ENCODE data around the gene OR2V2.

The OR2V2 gene

GRCh38 chr5:181186022-181186421 is 38.6 kb downstream of the OR2V2 start:
- Histone ChIP-seq H3K27ac (no peak overlapping the region), H3K4me3 (no peak overlapping the region)

GRCh38 chr5:181186986-181187499 is 39.7 kb downstream of the OR2V2 start:
- Histone ChIP-seq H3K4me3 (no peak overlapping the region), H3K27ac (peak overlapping the region in 1 of 21 experiments; percentile 12)

- peak overlapping the region in 4 of 7 experiments; percentile 60 to 78 (median 70) for H3K4me3 ChIP-seq
- H3K27ac ChIP-seq: peak overlapping the region in 4 of 21 experiments; percentile 1 to 73 (median 17)
Measured at GRCh38 chr5:181187500-181188213, 40.3 kb downstream of the OR2V2 start.

- peak overlapping the region in 18 of 21 experiments; percentile 6 to 95 (median 62) for H3K27ac ChIP-seq
- H3K4me3 ChIP-seq: peak overlapping the region; percentile 60 to 78 (median 71)
Measured at GRCh38 chr5:181188700-181189362, 41.4 kb downstream of the OR2V2 start.

GRCh38 chr5:181189363-181189961 is 42.1 kb downstream of the OR2V2 start:
- Histone ChIP-seq H3K4me3 (peak overlapping the region; percentile 60 to 78 (median 71)), H3K27ac (peak overlapping the region in 17 of 21 experiments; percentile 18 to 95 (median 69))

GRCh38 chr5:181189962-181190710 is 42.8 kb downstream of the OR2V2 start:
- H3K27ac ChIP-seq: peak overlapping the region in 18 of 21 experiments; percentile 37 to 95 (median 86)
- peak overlapping the region; percentile 60 to 78 (median 71) for H3K4me3 ChIP-seq

GRCh38 chr5:181190711-181191525 is 43.5 kb downstream of the OR2V2 start:
- Histone ChIP-seq H3K27ac (peak overlapping the region in 20 of 21 experiments; percentile 72 to 95 (median 90)), H3K4me3 (peak overlapping the region; percentile 60 to 78 (median 71))

- H3K4me3 ChIP-seq: peak overlapping the region; percentile 60 to 78 (median 71)
- H3K27ac ChIP-seq: peak overlapping the region in 20 of 21 experiments; percentile 78 to 95 (median 90)
Measured at GRCh38 chr5:181191526-181192336, 44.3 kb downstream of the OR2V2 start.

- peak overlapping the region; percentile 60 to 78 (median 71) for H3K4me3 ChIP-seq
Measured at GRCh38 chr5:181192337-181193046, 45.1 kb downstream of the OR2V2 start.

GRCh38 chr5:181193656-181194055 is 46.3 kb downstream of the OR2V2 start:
- Histone ChIP-seq H3K27ac (peak overlapping the region in 1 of 21 experiments; percentile 26), H3K4me3 (no peak overlapping the region)

More at GRCh38 chr5:181192337-181193046, 45.1 kb downstream of the OR2V2 start:
- H3K27ac ChIP-seq: peak overlapping the region in 20 of 21 experiments; percentile 78 to 95 (median 90)

- H3K27ac ChIP-seq: peak overlapping the region in 1 of 21 experiments; percentile 29
- H3K4me3 ChIP-seq: no peak overlapping the region
Measured at GRCh38 chr5:181194489-181195248, 47.3 kb downstream of the OR2V2 start.

GRCh38 chr5:181195249-181195761 is 47.9 kb downstream of the OR2V2 start:
- H3K27ac ChIP-seq: no peak overlapping the region
- no peak overlapping the region for H3K4me3 ChIP-seq

GRCh38 chr5:181197326-181197951 is 50.1 kb downstream of the OR2V2 start:
- H3K4me3 ChIP-seq: no peak overlapping the region
- no peak overlapping the region for H3K27ac ChIP-seq

GRCh38 chr5:181198106-181198685 is 50.8 kb downstream of the OR2V2 start:
- no peak overlapping the region for H3K4me3 ChIP-seq

GRCh38 chr5:181198905-181199519 is 51.6 kb downstream of the OR2V2 start:
- Histone ChIP-seq H3K4me3 (no peak overlapping the region), H3K27ac (no peak overlapping the region)

More at GRCh38 chr5:181198106-181198685, 50.8 kb downstream of the OR2V2 start:
- no peak overlapping the region for H3K27ac ChIP-seq

Data from skin epidermis (tissue), 12 donors.